NCI-H187 (cell line): ENCODE data around the gene GAB4.
"Not testable (repeated sequence)": the region's sequence is repeated elsewhere in the genome, so short reads cannot be mapped to it uniquely, and the experiment has no call there.

Experiments used
- DNase-seq, 2 experiments: peaks; one replicate each; lab custom pipeline; 2025; lab: John Stamatoyannopoulos, UW

The GAB4 gene

GRCh38 chr22:16959345-16959930 is 48.6 kb downstream of the GAB4 start:
- no peak for DNase-seq

GRCh38 chr22:16958475-16958874 is 49.5 kb downstream of the GAB4 start:
- DNase-seq, result no peak

GRCh38 chr22:16957781-16958180 is 50.2 kb downstream of the GAB4 start:
- no peak for DNase-seq

GRCh38 chr22:16956290-16956689 is 51.7 kb downstream of the GAB4 start:
- no peak for DNase-seq

DNA sequence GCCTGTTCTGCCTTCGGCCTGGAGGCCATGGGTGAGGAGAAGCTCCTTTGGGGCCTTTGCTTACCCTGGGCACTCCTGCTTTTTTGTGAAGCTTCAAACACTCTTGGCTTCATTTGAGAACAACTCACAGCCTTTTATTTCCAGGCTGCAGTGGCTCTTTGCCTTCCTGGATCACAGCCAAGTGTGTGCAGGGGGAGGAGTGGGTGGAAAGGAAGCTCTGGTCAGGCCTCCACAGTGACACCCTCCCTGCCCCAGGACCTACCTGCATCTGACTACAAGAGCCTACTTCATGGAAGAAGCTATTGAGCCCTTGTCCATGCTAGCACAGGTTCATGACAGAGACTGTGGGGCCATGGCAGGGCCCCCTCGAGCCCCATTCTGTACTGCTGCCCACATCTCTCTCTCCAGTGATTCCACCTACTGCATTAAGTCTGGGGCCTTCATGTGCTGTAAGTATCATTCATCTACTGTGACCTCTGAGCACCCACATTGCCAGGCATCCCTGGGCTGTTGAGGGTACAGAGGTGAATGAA is 52.3 kb downstream of the GAB4 start:
- no peak for DNase-seq

- DNase-seq, result no peak
Observed at GRCh38 chr22:16955081-16955480, 52.9 kb downstream of the GAB4 start.

DNA sequence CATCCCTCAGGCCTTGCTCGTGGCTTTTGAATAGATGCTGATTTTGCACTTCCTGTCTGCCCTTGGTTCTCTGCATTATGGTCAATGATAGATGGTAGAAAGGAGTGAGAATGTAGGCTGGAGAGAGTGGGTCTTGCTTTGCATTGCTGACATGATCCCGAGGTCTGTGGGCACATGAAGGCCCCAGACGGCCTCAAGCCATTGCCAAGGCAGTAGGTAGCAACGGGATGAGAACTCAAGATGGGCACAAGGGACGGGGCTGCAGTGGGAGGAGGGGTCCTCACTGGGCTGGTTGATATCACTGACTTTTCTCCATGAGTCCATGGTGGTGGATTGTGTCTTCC is 54.0 kb downstream of the GAB4 start:
- no peak for DNase-seq

GRCh38 chr22:16953206-16954059 is 54.6 kb downstream of the GAB4 start:
- DNase-seq, result no peak

DNA sequence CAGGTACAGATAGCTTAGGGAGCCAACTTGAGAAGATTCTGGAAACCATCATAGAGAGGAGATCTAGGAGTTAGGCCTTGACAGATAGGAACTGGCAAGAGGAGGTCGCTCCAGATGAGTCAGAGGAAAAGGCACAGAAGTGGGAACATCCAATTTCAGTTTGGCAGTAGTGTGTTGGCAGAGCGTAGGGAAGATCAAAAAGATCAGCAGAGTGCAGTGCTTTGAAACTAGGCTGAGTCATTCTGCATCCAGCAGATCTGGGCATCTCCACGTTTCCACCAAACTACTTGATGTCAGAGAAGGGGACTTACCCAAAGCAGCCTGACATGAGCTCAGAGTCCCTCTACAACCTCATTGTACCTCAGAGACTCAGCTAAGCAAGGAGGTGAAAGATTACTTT is 58.5 kb downstream of the GAB4 start:
- no peak for DNase-seq

DNA sequence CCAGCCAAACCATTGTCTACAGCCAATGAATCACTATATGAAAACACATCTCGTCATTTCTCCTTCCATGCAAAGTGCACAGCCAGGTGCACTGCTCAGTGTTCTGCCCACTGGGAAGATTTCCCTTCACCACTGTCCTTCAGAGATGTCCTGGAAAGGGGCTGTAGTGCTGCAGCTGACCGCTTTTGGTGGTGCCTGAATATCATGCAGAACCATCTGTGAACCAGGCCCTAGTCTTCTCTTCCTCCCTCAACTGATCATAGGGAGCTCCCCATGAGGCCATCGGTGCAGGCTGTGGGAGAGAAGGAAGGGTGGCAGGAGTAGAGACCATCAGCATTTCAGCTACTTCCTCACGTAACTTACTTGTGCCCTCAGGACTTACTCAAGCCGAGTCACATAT is 70.2 kb downstream of the GAB4 start:
- no peak for DNase-seq

GRCh38 chr22:16937209-16937608 is 70.8 kb downstream of the GAB4 start:
- not testable (repeated sequence) for DNase-seq

- DNase-seq, result no peak
Observed at GRCh38 chr22:16936625-16937024, 71.4 kb downstream of the GAB4 start.

DNA sequence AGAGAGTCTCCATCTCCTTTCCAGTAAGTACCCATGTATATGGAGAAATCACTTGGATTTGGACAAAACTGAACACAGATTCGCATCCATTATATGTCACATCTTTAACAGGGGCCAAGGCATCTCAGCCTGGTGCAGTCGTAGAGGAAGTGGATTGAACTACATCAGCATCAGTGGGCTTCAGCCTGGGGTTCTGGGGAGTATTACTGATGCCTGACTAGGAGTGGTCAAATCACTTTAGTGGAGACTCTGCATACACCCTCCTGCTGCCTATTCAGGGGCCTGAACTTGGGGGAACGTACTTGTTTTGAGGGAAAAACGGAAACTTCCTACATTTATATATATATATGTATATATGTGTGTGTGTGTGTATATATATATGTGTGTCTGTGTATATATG is 72.8 kb downstream of the GAB4 start:
- no peak for DNase-seq

- no peak for DNase-seq
Observed at GRCh38 chr22:16933291-16934282, 74.4 kb downstream of the GAB4 start.

DNA sequence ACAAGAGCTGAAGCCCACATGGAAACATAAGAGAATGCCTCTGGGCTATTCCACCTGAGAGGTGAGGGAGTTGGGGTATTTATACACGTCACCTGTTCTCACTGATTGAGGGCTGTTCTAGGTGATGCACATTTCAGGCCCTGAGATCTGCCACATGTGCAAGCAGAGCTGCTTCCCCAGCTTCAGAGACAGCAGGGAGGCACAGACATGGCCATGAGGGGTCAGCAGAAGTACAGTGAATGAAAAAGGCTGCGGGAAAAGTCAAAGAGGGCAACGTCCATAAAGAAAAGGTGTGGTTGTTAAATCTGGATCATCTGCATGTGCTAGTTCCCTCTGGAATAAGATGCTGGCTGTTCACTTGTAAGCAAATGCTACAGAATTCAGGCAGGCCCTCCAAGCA is 75.4 kb downstream of the GAB4 start:
- DNase-seq, result no peak

GRCh38 chr22:16925407-16925966 is 82.5 kb downstream of the GAB4 start:
- no peak for DNase-seq

GRCh38 chr22:16922706-16923105 is 85.3 kb downstream of the GAB4 start:
- DNase-seq, result no peak

DNA sequence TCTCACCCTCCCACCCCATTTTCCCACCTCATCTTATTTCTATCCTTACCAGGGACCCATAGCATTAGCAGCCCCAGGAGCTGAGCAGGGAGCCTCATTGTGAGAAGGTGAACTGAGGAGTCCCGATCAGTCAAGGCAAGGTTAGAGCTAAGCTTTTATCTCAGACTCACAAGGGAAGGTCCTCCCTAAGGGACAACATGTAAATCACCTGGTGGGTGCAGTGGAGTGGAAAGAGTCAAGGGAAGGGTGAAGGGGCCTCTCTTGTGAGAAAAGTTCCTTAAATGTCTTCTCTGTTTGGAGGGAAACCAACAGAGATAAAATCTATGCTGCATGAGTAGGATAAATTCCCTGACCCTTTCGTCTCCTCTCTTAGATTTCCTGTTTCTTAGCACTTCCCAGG is 85.9 kb downstream of the GAB4 start:
- no peak for DNase-seq

- peak; percentile 2 to 5 for DNase-seq
Observed at GRCh38 chr22:16917144-16918003, 90.6 kb downstream of the GAB4 start.

- DNase-seq, result no peak
Observed at GRCh38 chr22:16915701-16916100, 92.3 kb downstream of the GAB4 start.

GRCh38 chr22:16914911-16915310 is 93.1 kb downstream of the GAB4 start:
- DNase-seq, result not testable (repeated sequence)
